DLD1 (cell line): ENCODE data around the gene IPP.

Experiments used
- in situ Hi-C: cut with HindIII; loops from 2 replicates; pipeline ENCODE4 v1.10.0; 2017; ENCODE audit warnings: low sequenced_read_pairs

IPP gene

DNA sequence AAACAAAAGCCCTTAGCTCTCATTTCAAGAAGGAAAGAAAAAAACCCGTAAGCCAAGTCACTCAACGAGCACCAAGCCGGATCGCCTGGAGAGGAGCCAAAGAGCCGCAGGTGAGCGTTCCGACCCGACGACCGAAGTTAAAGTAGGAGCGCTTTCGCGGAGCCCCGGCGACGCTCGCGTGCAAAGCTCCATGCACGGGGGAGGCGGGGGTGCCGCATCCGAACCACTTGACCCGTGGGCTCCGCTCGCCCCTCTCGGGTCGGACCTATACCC is 64.5 kb downstream of the IPP start:
- in situ Hi-C loops: loop anchor here (25.0 kb wide), 1 partner anchor 176 kb away; no protein-coding TSS in a partner anchor

- in situ Hi-C loops: loop anchor here (25.0 kb wide), 1 partner anchor 177 kb away; no protein-coding TSS in a partner anchor
Observed at GRCh38 chr1:45685308-45686014, 65.0 kb downstream of the IPP start.

DNA sequence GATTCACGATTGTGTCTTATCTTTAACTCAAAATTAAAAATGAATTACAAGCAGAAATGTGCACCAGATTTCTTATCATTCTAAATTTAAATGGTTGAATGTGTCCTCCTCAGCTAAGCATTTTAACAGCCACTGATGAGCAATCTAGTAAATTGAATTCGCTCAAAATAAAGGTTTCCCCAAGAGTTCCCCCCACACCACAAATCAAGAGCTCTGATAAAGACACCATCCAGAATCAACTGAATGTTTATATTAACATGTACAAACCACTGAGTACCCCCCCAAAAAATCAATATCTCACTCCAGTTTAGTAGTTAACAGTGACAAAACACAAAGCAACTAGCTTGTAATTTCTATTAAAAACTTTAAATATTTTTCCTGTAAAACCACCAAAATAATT is 66.1 kb downstream of the IPP start:
- in situ Hi-C loops: loop anchor here (25.0 kb wide), 1 partner anchor 178 kb away; no protein-coding TSS in a partner anchor

DNA sequence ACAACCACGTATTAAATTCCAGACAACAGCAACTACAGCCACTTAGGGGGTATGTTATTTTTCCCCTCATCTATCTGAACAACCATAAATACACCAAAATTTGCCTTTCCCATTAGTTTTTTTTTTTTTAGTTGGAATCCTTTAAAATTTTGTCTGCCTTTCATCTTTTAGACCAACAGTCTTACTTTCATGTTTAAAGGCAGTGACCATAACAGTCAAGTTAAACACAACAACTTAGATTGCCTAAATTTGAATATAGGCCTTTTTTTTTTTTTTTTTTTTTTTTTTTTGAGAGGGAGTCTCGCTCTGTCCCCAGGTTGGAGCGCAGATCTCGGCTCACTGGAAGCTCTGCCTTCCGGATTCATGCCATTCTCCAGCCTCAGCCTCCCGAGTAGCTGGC is 67.5 kb downstream of the IPP start:
- in situ Hi-C loops: loop anchor here (25.0 kb wide), 1 partner anchor 179 kb away; no protein-coding TSS in a partner anchor

- in situ Hi-C loops: loop anchor here (25.0 kb wide), 1 partner anchor 183 kb away; no protein-coding TSS in a partner anchor
Observed at GRCh38 chr1:45679123-45679522, 71.3 kb downstream of the IPP start.

GRCh38 chr1:45678489-45678888 is 72.0 kb downstream of the IPP start:
- in situ Hi-C loops: loop anchor here (25.0 kb wide), 1 partner anchor 184 kb away; no protein-coding TSS in a partner anchor

GRCh38 chr1:45677751-45678245 is 72.7 kb downstream of the IPP start:
- in situ Hi-C loops: loop anchor here (25.0 kb wide), 1 partner anchor 185 kb away; no protein-coding TSS in a partner anchor

GRCh38 chr1:45676553-45676952 is 73.9 kb downstream of the IPP start:
- in situ Hi-C loops: loop anchor here (25.0 kb wide), 1 partner anchor 186 kb away; no protein-coding TSS in a partner anchor

GRCh38 chr1:45674478-45674877 is 76.0 kb downstream of the IPP start:
- in situ Hi-C loops: no loop called here

DNA sequence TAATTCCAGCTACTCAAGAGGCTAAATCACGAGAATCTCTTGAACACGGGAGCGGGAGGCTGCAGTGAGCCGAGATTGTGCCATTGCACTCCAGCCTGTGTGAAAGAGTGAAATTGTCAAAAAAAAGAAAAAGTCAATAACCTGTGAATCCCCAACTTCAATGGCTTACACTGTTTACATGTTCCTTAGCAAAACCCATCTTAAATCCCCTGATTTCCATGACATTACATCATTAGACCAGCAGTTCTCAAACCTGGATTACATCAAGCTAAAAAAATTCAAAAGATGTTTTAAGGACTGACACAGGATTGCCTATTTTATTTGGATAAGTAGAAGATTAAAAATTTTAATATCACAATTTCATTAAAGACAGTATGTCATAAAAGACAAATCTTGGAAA is 76.5 kb downstream of the IPP start:
- in situ Hi-C loops: no loop called here

- in situ Hi-C loops: no loop called here
Observed at GRCh38 chr1:45669859-45670655, 80.4 kb downstream of the IPP start.

DNA sequence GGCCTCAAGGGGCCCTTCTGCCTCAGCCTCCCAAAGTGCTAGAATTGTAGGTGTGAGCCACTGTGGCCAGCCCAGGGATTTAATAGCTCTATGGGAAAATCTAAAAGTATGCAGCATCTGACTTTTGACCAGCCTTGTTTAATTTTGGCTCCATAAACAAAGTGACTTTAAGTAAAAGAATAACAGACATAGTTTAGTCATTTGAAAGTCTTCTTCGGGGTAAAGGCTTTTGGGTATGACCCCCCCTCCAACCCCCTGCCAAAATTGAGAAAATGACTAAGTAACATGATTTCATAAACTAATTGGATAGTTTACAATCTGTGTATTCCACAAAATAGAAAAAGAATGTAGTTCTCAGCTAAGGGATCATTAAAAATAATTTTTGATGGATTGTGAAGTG is 81.1 kb downstream of the IPP start:
- in situ Hi-C loops: no loop called here

DNA sequence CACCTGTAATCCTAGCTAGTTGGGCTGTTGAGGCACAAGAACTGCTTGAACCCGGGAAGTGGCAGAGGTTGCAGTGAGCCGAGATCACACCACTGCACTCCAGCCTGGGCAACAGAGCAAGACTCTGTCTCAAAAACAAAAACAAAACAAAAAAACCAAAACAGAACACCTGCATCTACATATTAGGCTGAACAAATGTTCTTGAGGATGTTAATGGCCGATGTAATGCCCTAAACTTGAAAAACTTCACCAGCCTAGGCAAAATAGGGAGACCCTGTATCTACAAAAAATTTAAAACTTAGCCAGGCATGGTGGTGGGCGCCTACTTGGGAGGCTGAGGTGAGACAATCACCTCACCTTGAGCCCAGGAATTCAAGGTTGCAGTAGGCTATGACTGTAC is 81.9 kb downstream of the IPP start:
- in situ Hi-C loops: no loop called here

DNA sequence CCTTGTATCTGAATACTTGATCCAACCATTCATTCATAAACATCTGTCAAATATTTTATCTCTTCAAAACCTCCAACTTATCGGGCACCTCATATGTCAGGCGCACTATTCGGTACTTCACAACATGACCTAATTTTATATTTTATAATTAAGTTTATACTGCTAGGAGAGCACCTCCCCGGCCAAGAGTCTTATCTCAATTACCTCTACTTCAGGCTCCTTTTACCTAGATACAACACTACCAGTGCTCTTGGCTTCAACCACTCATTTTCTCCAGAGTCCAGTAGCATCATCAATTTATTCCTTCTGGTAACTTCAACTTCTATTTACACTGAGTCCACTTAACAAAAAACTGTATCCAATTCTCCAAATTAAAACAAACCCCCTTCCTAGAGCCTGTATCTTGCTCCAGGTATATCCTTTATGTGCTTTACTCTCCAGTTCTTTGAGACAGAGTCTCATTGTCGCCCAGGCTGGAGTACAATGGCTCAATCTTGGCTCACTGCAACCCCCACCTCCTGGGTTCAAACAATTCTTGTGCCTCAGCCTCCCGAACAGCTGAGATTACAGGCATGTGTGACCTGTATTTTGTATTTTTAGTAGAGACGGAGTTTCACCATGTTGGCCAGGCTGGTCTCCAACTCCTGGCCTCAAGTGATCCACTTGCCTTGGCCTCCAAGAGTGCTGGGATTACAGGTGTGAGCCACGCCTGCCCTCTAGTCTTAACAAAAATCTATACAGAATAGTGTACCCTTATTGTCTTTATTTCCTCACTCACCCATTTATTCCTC is 82.9 kb downstream of the IPP start:
- in situ Hi-C loops: no loop called here

GRCh38 chr1:45666836-45667235 is 83.6 kb downstream of the IPP start:
- in situ Hi-C loops: no loop called here

DNA sequence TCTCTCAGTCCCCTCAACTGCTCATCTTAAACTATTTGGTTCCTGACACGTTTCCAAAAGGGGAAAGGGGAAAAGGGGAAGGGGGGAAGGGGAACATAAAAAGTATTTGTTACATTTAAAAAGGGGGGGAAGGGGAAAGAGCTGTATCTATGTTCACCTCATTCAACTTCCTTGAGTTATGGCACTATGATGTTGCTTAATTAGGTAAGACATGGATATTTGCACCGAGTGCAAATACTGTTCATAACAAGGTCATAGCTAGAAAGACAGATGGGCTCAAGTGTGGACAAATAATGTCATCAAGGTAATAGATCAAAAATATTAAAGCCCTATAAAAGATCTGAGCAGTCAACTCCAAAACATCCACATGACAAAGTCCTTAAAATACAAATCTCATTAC is 90.1 kb downstream of the IPP start:
- in situ Hi-C loops: no loop called here

DNA sequence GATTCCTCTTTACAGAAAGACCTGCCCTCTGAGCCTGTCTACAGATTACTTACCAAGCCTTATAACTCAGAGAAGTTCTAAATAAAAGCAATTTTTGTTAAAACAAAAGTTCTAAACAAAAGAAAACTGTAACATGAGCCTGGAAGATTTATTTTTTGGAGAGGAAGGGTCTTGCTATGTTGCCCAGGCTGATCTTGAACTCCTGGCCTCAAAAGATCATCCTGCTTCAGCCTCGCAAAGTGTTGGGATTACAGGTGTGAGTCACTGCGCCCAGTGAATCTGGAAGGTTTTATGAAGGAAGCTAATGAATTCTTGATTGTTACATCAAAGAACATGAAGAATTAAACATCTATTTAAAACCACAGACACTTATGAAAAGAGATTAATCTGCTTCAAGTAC is 91.2 kb downstream of the IPP start:
- in situ Hi-C loops: no loop called here

DNA sequence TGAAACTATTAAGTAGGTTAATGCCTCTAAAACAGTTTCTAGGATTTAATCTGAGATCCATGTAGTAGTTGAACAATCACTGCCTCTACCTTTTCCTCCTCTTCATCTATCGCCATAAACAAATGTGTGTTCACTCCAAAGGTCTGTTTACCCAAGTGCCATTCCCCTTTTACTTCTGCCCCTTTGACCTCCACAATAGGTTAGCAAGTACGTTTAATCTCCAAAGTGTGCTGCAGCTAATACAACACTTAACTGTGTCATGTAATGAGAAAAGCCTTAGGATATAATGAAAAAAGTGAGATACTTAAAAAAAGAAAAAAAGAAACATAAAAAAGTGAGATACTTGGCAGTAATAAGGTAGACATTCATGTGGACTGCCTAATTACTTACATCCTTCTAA is 92.3 kb downstream of the IPP start:
- in situ Hi-C loops: no loop called here

DNA sequence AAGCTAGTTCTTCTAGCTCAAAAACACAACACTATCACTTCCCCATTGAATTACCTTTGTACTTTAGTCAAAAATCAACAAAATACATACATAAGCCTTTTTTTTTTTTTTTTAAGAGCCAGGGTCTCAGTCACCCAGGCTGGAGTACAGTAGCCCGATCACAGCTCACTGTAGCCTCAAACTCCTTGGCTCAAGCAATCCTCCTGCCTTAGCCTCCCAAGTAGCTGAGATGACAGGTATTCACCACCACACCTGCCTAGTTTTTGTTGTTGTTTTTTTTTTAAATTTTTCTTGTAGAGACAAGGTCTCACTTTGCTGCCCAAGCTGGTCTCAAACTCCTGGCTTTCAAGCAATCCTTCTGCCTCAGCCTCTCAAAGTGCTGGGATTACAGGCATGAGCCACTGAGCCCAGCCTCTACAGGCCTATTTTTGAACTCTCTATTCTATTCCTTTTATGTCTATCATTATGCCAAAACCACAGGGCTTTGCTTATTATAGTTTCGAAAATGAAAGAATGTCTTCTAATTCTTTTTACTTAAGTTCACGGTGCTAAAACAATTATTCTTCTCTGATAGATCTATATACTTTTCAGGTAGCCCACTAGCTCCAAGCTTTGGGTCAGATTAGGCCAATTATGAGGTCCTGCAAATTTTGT is 93.8 kb downstream of the IPP start:
- in situ Hi-C loops: no loop called here

DNA sequence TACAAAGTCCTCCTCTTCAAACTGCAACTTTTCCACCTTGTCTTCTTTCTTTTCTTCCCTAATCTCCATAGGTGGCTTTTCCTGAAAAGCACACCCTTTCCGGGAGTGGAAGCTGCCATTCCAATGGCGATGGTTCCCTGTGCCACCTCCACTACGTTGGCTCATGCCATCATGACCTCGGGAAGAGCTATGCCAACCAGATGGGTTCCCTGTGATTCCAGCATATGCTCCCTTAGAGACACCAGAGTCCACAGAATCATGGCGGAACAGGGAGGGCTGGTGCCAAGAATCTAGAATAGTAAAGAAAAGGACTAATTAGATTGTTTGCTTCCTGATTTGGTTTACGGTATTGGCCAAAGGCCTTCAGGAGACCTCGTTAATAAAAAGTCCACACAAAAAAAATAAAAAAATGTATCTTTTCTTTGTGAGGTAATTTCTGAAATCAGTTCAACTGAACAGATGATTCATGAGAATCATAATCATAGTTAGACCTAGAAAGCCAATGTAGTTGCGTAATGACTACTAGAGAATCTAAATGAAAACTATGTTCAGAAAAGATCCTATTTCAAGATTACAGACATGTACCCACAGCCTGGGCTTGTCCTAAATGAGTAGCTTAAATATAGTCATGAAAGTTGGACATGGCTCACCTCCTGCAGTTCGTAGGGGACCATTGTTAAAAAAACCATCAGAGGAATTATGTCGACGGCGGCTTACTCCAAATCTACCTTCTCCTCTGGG is 95.7 kb downstream of the IPP start:
- in situ Hi-C loops: no loop called here
